ENCODE measurements around the gene NDUFB1. TPM values are rescaled to one million over a fixed set of nuclear protein-coding genes. Genes with fewer than 3 reads are reported as not detected.

NDUFB1 gene
- 100 to 1,000 TPM in 1 of 2 experiments, 10 to 100 TPM in 1; 68.9 to 118 TPM for total RNA-seq

DNA sequence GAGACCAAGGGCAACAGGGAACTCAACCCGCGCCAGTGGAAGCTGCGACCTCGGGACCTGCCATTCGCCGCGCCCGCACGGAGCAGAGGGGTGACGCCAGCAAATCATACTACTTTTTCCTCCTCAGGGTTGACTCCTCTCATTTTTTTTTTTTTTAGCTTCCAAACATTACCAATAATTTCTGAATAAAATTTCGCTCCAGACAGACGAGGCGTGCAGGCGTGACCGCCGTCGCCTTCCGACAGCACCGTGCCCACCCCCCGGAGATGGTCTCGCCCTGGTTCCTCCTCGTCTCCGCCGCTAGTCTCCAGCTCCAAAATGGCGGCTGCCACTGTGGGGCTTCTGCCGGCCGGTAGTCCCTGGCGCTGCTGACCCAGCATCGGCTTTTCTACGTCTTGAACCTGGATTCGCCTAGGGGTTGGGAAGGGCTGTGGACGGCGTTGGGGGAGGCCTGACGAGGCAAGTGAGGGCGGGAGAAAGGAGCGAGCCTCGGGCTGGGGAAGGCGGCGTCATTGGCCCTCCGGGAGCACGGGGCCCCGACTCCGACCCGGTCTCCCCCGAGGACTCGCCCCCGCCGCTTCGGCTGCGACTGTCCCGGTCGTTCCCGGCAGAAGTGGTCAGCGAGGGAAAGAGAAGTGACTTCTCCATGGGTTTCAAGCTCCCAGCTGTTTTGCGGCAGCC, at the start of gene NDUFB1, which contains the start of gene CPSF2:
NDUFB1 (minus strand) TSS at position 37 of the 681 bp plus-strand sequence. CDS start 4,069 bp downstream, outside the sequence.
CPSF2 (plus strand) TSS at position 300 of the 681 bp plus-strand sequence. CDS start 9,016 bp downstream, outside the sequence.
- Mint-ChIP-seq H3K4me1 (peaks cover 34% of the 10 kb centered on the region), H3K9me3 (ENCODE audit: low read depth) (no peaks in the 10 kb centered on the region), H3K36me3 (ENCODE audit: low read depth) (peaks cover 34% of the 10 kb centered on the region), H3K27ac (peak within 1 kb of the TSS; percentile 100), H3K27me3 (no peaks in the 10 kb centered on the region), H3K4me3 (peak within 1 kb of the TSS; percentile 77)
- CTCF ChIA-PET: interaction anchor here (0.6 to 13.1 kb wide), 12 partner anchors 13 to 1309 kb away, joined by 3 to 125 read pairs (median 3); partner anchors contain the start of genes ATXN3 and TRIP11
- POLR2A ChIA-PET: interaction anchor here (0.5 to 7.3 kb wide), 10 partner anchors 11 to 894 kb away, joined by 3 to 59 read pairs (median 4); partner anchors contain the start of genes ATXN3 and TRIP11
- DNase-seq (peak; percentile 90), ATAC-seq (peak; percentile 92)
- intact Hi-C loops (cut with DNase I, micrococcal nuclease): loop anchor here (1.0 to 5.0 kb wide), 6 partner anchors 16 to 672 kb away; partner anchors contain the start of genes ATXN3 (in 2 of the 2), GOLGA5 (in 1 of the 2) and TRIP11 (in 1 of the 2)

DNA sequence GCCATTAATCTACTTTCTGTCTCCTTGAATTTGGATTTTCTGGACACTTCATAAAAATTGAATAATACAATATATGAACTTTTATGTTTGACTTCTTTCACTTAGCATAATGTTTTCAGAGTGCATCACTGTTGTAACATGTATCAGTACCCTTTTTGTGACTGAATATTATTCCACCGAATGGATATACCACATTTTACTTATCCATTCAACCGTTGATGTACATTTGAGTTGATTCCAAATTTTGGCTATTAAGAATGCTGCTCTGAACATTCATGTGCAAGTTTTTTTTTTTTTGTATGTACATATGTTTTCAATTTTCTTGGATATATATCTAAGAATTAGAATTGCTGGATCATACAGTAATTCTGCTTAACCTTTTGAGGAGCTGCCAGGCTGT, 43.5 kb upstream of the NDUFB1 start:
- intact Hi-C loops (cut with DNase I, micrococcal nuclease): no loop called here
- Mint-ChIP-seq H3K27ac (no peak overlapping the region), H3K4me3 (no peak overlapping the region), H3K27me3 (no peaks in the 10 kb centered on the region), H3K9me3 (ENCODE audit: low read depth) (peaks cover 7% of the 10 kb centered on the region), H3K36me3 (ENCODE audit: low read depth) (peaks cover 49% of the 10 kb centered on the region), H3K4me1 (no peaks in the 10 kb centered on the region)
- ChIA-PET CTCF (no interaction called here), POLR2A (no interaction called here)
- no peak for ATAC-seq
- DNase-seq: no peak

DNA sequence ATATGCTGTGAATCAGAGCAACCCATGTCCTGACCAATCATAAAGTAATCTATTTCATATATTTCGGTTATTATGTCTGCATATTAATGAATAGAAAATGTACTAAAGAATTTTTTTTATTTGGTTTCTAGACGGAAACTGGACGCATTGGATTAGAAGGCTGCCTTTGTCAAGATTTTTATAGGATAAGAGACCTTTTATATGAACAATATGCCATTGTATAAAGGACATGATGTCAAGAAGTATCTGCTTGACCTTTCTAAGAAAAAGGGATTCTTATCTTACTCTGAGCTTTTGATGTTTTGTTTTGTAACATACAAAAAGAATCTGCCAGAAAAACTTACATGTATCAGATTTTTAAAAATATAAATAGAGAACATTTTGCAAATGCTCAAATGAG, 40.0 kb upstream of the NDUFB1 start:
- intact Hi-C loops (cut with DNase I, micrococcal nuclease): no loop called here
- Mint-ChIP-seq H3K4me3 (no peak overlapping the region), H3K27me3 (no peaks in the 10 kb centered on the region), H3K36me3 (ENCODE audit: low read depth) (peaks cover 63% of the 10 kb centered on the region), H3K4me1 (peaks cover 7% of the 10 kb centered on the region), H3K9me3 (ENCODE audit: low read depth) (peaks cover 7% of the 10 kb centered on the region), H3K27ac (no peak overlapping the region)
- DNase-seq: no peak
- ChIA-PET CTCF (no interaction called here), POLR2A (no interaction called here)
- no peak for ATAC-seq

DNA sequence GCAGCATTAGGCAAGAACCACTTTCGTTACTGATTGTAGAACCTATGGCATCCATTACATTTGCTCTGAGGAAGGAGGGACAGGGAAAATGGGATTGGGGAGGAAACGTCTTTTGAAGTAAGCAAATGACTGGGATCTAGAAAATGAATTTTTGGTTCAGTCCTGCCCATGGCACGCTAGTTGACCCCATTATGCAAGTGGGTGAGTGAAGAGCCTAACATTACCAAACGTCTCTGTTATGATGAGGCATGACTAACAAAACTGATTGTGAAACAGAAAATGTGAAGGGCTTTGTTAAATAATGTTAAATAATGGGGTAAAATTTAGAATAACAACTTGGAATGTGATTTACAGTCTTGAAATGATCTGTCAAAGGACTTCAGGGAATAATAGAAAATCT, 39.1 kb upstream of the NDUFB1 start:
- no peak overlapping the region for H3K4me3 Mint-ChIP-seq
- peaks cover 63% of the 10 kb centered on the region for H3K36me3 Mint-ChIP-seq (ENCODE audit: low read depth)
- peaks cover 7% of the 10 kb centered on the region for H3K9me3 Mint-ChIP-seq (ENCODE audit: low read depth)
- ATAC-seq: no peak
- intact Hi-C loops (cut with DNase I, micrococcal nuclease): no loop called here
- CTCF ChIA-PET: no interaction called here
- peaks cover 7% of the 10 kb centered on the region for H3K4me1 Mint-ChIP-seq
- no peak overlapping the region for H3K27ac Mint-ChIP-seq
- H3K27me3 Mint-ChIP-seq: no peaks in the 10 kb centered on the region
- DNase-seq: no peak
- POLR2A ChIA-PET: no interaction called here

DNA sequence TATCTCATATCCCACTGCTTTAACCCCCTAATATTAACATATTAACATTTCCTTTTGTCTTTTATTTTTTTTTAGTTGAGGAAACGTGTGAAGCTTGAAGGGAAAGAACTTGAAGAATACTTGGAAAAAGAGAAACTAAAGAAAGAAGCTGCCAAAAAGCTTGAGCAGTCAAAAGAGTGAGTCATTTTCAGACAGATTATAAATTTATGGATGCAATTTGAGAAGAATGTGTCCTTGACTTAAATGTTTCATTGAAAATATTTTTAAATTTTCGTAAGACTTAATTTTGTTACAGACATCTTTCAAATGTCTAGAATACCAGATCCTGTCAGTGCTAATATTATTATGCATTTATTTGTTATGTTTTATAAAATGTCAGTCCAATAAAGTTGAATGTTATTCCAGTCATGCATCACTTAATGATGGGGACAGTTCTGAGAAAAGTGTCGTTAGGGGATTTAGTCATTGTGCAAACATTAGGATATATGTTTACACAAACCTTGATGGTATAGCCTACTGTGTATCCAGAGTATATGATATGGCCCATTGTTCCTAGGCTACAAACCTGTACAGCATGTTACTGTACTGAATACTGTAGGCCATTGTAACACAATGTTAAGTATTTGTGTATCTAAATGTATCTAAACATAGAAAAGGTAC, 32.9 kb upstream of the NDUFB1 start:
- ATAC-seq: no peak
- CTCF ChIA-PET: no interaction called here
- intact Hi-C loops (cut with DNase I, micrococcal nuclease): no loop called here

DNA sequence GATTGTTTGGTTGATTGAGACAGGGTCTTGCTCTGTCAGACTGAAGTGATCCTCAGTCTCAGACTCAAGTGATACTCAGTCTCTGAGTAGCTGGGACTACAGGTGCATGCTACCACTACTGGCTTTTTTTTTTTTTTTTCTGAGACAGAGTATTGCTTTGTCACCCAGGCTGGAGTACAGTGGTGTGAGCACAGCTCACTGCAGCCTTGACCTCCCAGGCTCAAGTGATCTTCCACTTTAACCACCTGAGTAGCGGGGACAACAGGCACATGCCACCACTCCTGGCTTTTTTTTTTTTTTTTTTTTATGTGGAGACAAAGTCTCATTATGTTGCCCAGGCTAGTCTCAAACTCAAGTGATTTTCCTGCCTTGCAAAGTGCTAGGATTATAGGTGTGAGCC, 32.1 kb upstream of the NDUFB1 start:
- H3K36me3 Mint-ChIP-seq (ENCODE audit: low read depth): peaks cover 45% of the 10 kb centered on the region
- H3K27ac Mint-ChIP-seq: no peak overlapping the region
- intact Hi-C loops (cut with DNase I, micrococcal nuclease): no loop called here
- ATAC-seq: no peak
- no peaks in the 10 kb centered on the region for H3K9me3 Mint-ChIP-seq (ENCODE audit: low read depth)
- ChIA-PET CTCF (no interaction called here), POLR2A (no interaction called here)
- no peak for DNase-seq
- no peaks in the 10 kb centered on the region for H3K27me3 Mint-ChIP-seq
- H3K4me1 Mint-ChIP-seq: peaks cover 7% of the 10 kb centered on the region
- no peak overlapping the region for H3K4me3 Mint-ChIP-seq

More for the DNA sequence above, 32.9 kb upstream of the NDUFB1 start:
- Mint-ChIP-seq H3K36me3 (ENCODE audit: low read depth) (peaks cover 43% of the 10 kb centered on the region), H3K27ac (no peak overlapping the region), H3K4me3 (no peak overlapping the region), H3K27me3 (no peaks in the 10 kb centered on the region), H3K4me1 (peaks cover 7% of the 10 kb centered on the region), H3K9me3 (ENCODE audit: low read depth) (no peaks in the 10 kb centered on the region)
- POLR2A ChIA-PET: no interaction called here
- no peak for DNase-seq

DNA sequence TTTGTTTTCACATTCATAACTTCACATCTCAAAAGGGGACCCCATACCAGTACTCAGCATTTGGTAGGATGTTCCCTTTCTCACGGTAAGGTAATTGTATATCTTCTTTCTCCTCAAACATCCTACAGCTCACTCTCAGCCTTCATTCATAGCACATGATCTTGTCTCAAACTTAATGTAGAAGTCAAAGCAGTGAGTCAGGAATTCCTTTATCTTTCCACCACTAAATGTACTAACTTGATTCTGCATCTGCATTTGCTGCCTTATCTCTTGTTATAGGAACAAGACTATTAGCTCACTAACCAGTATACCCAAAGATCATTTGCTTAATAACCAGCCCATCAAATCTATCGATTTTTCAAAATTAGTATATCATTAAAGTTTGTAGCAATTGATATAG, 23.2 kb upstream of the NDUFB1 start:
- peaks cover 53% of the 10 kb centered on the region for H3K36me3 Mint-ChIP-seq (ENCODE audit: low read depth)
- H3K9me3 Mint-ChIP-seq (ENCODE audit: low read depth): no peaks in the 10 kb centered on the region
- DNase-seq: no peak
- CTCF ChIA-PET: no interaction called here
- H3K4me1 Mint-ChIP-seq: peaks cover 13% of the 10 kb centered on the region
- H3K27ac Mint-ChIP-seq: no peak overlapping the region
- no peak overlapping the region for H3K4me3 Mint-ChIP-seq
- POLR2A ChIA-PET: no interaction called here
- intact Hi-C loops (cut with DNase I, micrococcal nuclease): no loop called here
- no peaks in the 10 kb centered on the region for H3K27me3 Mint-ChIP-seq
- no peak for ATAC-seq

DNA sequence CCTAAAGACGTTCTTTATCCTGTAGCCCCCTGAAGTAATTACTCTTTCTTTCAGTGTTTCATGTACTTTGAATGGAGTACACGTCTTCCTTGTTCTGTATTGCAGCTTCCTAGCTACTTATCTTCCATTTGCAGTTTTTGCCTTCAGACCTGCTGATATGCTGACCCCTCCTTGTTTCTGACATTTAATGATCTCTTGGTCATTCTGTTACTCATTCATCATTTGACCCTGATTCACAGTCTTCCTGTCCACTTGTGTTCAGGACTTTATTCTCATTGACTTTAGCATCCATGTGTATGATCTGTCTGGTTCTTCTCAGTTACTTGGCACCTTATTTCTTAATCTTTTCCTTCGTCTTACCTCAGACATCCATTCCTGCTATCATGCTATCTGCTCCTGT, 22.5 kb upstream of the NDUFB1 start:
- H3K27me3 Mint-ChIP-seq: no peaks in the 10 kb centered on the region
- no peak for ATAC-seq
- H3K4me3 Mint-ChIP-seq: no peak overlapping the region
- H3K36me3 Mint-ChIP-seq (ENCODE audit: low read depth): peaks cover 49% of the 10 kb centered on the region
- no peak overlapping the region for H3K27ac Mint-ChIP-seq
- POLR2A ChIA-PET: no interaction called here
- peaks cover 13% of the 10 kb centered on the region for H3K4me1 Mint-ChIP-seq
- no peaks in the 10 kb centered on the region for H3K9me3 Mint-ChIP-seq (ENCODE audit: low read depth)
- DNase-seq: no peak
- intact Hi-C loops (cut with DNase I, micrococcal nuclease): no loop called here
- CTCF ChIA-PET: interaction anchor here (1.4 kb wide), 1 partner anchor 18 kb away, joined by 3 read pairs; no protein-coding TSS in a partner anchor

DNA sequence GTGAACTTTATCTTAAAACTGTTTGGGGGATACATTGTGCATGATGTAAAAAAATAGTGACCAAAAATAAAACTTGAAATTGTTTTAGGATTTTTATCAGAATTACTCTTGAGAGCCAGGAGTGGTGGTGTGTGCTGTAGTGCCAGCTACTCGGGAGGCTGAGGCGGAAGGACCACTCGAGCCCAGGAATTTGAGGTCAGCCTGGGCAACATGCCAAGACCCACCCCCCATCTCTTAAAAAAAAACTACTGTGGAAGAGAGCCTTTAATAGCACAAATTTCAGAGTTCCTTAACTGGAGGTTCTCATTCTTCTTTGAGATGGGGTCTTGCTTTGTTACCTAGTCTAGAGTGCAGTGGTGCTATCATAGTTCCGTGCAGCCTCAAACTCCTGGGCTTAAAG, 21.8 kb upstream of the NDUFB1 start:
- peaks cover 48% of the 10 kb centered on the region for H3K36me3 Mint-ChIP-seq (ENCODE audit: low read depth)
- DNase-seq: no peak
- no peak for ATAC-seq
- intact Hi-C loops (cut with DNase I, micrococcal nuclease): no loop called here
- no peaks in the 10 kb centered on the region for H3K27me3 Mint-ChIP-seq
- ChIA-PET CTCF (interaction anchor here (1.4 kb wide), 1 partner anchor 17 kb away, joined by 3 read pairs; no protein-coding TSS in a partner anchor), POLR2A (no interaction called here)
- no peak overlapping the region for H3K27ac Mint-ChIP-seq
- H3K4me1 Mint-ChIP-seq: peaks cover 13% of the 10 kb centered on the region
- H3K4me3 Mint-ChIP-seq: no peak overlapping the region
- no peaks in the 10 kb centered on the region for H3K9me3 Mint-ChIP-seq (ENCODE audit: low read depth)

DNA sequence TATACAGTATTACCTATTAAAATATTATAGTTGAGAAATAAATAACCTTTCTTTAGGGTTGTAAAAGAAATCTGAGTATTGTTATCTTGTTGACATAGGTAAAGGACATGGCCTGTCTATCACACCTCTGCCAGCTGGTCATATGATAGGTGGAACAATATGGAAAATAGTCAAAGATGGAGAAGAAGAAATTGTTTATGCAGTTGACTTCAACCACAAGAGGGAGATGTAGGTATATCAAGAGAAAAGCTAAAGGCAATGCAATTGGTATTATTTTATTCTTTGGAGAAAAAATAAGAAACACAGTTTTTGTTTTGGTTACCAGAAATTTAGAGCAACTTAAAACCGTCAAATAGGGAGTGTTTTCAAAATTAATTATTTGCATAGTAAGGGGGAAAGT, 13.8 kb upstream of the NDUFB1 start:
- Mint-ChIP-seq H3K4me3 (no peak overlapping the region), H3K36me3 (ENCODE audit: low read depth) (peaks cover 27% of the 10 kb centered on the region), H3K9me3 (ENCODE audit: low read depth) (no peaks in the 10 kb centered on the region), H3K27me3 (no peaks in the 10 kb centered on the region), H3K4me1 (no peaks in the 10 kb centered on the region), H3K27ac (no peak overlapping the region)
- CTCF ChIA-PET: interaction anchor here (1.0 to 3.2 kb wide), 4 partner anchors 9 to 217 kb away, joined by 3 to 12 read pairs (median 4); partner anchors contain the start of genes CPSF2 and NDUFB1
- POLR2A ChIA-PET: no interaction called here
- intact Hi-C loops (cut with DNase I, micrococcal nuclease): loop anchor here in 1 of 2 experiments (1.0 kb wide), 1 partner anchor 217 kb away; no protein-coding TSS in a partner anchor
- ATAC-seq: no peak
- DNase-seq: no peak

DNA sequence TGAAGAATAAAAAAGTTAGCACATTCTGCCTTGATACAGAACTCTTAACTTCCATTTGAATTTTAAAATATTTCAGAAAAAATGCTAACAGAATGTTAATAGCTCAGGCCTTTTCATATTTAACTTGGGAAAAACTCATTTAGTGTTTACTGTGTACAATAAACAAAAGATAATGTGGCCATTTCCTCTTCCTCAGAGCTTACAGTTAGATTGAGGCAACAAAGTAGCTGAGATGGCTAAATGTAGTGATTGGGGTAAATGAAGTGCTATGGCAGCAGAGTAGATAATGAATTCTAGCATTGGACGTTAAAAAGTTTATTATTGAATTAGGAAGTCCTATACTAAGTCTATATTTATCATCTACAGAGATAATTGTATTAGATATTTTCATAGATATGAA, 12.9 kb upstream of the NDUFB1 start:
- H3K9me3 Mint-ChIP-seq (ENCODE audit: low read depth): no peaks in the 10 kb centered on the region
- no peak for DNase-seq
- no peak for ATAC-seq
- POLR2A ChIA-PET: interaction anchor here (0.9 kb wide), 1 partner anchor 18 kb away, joined by 3 read pairs; no protein-coding TSS in a partner anchor
- H3K4me3 Mint-ChIP-seq: no peak overlapping the region
- H3K27me3 Mint-ChIP-seq: no peaks in the 10 kb centered on the region
- CTCF ChIA-PET: interaction anchor here (3.2 kb wide), 1 partner anchor 12 kb away, joined by 12 read pairs; the partner anchor contains the start of genes CPSF2 and NDUFB1
- H3K27ac Mint-ChIP-seq: no peak overlapping the region
- H3K36me3 Mint-ChIP-seq (ENCODE audit: low read depth): peaks cover 29% of the 10 kb centered on the region
- intact Hi-C loops (cut with DNase I, micrococcal nuclease): no loop called here
- peaks cover 3% of the 10 kb centered on the region for H3K4me1 Mint-ChIP-seq
